HG03521 (cell line): Measurements from ENCODE around the gene UGT1A7.
"Not testable (repeated sequence)": the region's sequence is repeated elsewhere in the genome, so short reads cannot be mapped to it uniquely, and the experiment has no call there.

Experiments used
- ATAC-seq: cut with Tn5 transposase; IDR thresholded peaks from one replicate; pipeline ENCODE4 v1.9.1; 2021; ENCODE audit warnings: mild to moderate bottlenecking, moderate library complexity; ENCODE audit not compliant: unreplicated experiment

UGT1A7 gene

GRCh38 chr2:233711312-233712008 is 29.8 kb downstream of the UGT1A7 start:
- ATAC-seq: peak; percentile 54

- ATAC-seq: no peak
Measured at GRCh38 chr2:233712611-233713261, 31.0 kb downstream of the UGT1A7 start, which contains the start of gene UGT1A5. Gene UGT1A5 (plus strand): TSS chr2:233712907. CDS start chr2:233712992, 85 bp downstream.

- ATAC-seq: no peak
Measured at GRCh38 chr2:233713262-233713615, 31.5 kb downstream of the UGT1A7 start.

- ATAC-seq: no peak
Measured at GRCh38 chr2:233714121-233714520, 32.4 kb downstream of the UGT1A7 start.

- no peak for ATAC-seq
Measured at GRCh38 chr2:233718552-233718951, 36.9 kb downstream of the UGT1A7 start, which contains the start of gene UGT1A4. Gene UGT1A4 (plus strand): TSS chr2:233718736. CDS start chr2:233718821, 85 bp downstream.

- no peak for ATAC-seq
Measured at GRCh38 chr2:233728723-233729301, 47.1 kb downstream of the UGT1A7 start, which contains the start of gene UGT1A3. Gene UGT1A3 (plus strand): TSS chr2:233729042. CDS start chr2:233729127, 85 bp downstream.

- not testable (repeated sequence) for ATAC-seq
Measured at GRCh38 chr2:233736868-233737653, 55.4 kb downstream of the UGT1A7 start.

GRCh38 chr2:233740870-233741269 is 59.2 kb downstream of the UGT1A7 start:
- no peak for ATAC-seq

GRCh38 chr2:233743464-233744259 is 62.0 kb downstream of the UGT1A7 start:
- no peak for ATAC-seq

- no peak for ATAC-seq
Measured at GRCh38 chr2:233745073-233745755, 63.5 kb downstream of the UGT1A7 start.

- ATAC-seq: not testable (repeated sequence)
Measured at GRCh38 chr2:233745838-233746237, 64.1 kb downstream of the UGT1A7 start.

GRCh38 chr2:233746475-233747282 is 65.0 kb downstream of the UGT1A7 start:
- ATAC-seq: no peak

- ATAC-seq: no peak
Measured at GRCh38 chr2:233747283-233747544, 65.5 kb downstream of the UGT1A7 start.

- ATAC-seq: not testable (repeated sequence)
Measured at GRCh38 chr2:233750689-233751088, 69.0 kb downstream of the UGT1A7 start.

GRCh38 chr2:233751212-233752009 is 69.7 kb downstream of the UGT1A7 start:
- not testable (repeated sequence) for ATAC-seq

GRCh38 chr2:233754872-233755611 is 73.3 kb downstream of the UGT1A7 start:
- ATAC-seq: no peak

GRCh38 chr2:233756429-233757081 is 74.9 kb downstream of the UGT1A7 start:
- ATAC-seq: no peak
